K562 (cell line): ENCODE results near the gene PNPLA8. TPM values are rescaled to one million over a fixed set of nuclear protein-coding genes. Genes with fewer than 3 reads are reported as not detected.

Experiments used
- BRF2 ChIP-seq: IDR thresholded peaks from 3 replicates; pipeline ENCODE4 v1.6.1; 2011; ENCODE audit warnings: borderline replicate concordance, mild to moderate bottlenecking; ENCODE audit not compliant: insufficient read length, insufficient read depth
- EHMT2 ChIP-seq: fragments of 450-650 bp; IDR thresholded peaks from 2 replicates; pipeline ENCODE4 v1.6.1; 2018; ENCODE audit warnings: antibody characterized with exemption
- EP400 ChIP-seq: fragments of 450-650 bp; IDR thresholded peaks from 2 replicates; pipeline ENCODE4 v1.6.1; 2017; ENCODE audit warnings: antibody characterized with exemption, mild to moderate bottlenecking, moderate library complexity
- FOXA3 ChIP-seq, 2 experiments: fragments of 450-650 bp in 1 of 2; sonication (generic) in 1 of 2; formaldehyde crosslinking; IDR thresholded peaks in 1 of 2; conservative IDR thresholded peaks in 1 of 2; 2 replicates each; pipeline versions ENCODE4 v1.4.0 to v1.8.0; 2020 to 2022; ENCODE audit warnings: mild to moderate bottlenecking in 2 of 2, missing genetic modification reagents in 1 of 2
- GTF2A2 ChIP-seq: IDR thresholded peaks from 2 replicates; pipeline ENCODE4 v1.6.1; 2016; ENCODE audit warnings: mild to moderate bottlenecking, missing genetic modification characterization, missing compliant biosample characterization
- GTF2B ChIP-seq: IDR thresholded peaks from 2 replicates; pipeline ENCODE4 v1.6.1; 2011; ENCODE audit not compliant: insufficient read length; ENCODE audit errors: extremely low read depth
- MAZ ChIP-seq, 2 experiments: fragments of 450-650 bp in 1 of 2; sonication (generic) in 1 of 2; formaldehyde crosslinking; IDR thresholded peaks in 1 of 2; conservative IDR thresholded peaks in 1 of 2; 2 replicates each; pipeline versions ENCODE4 v1.4.0 to v1.5.0; 2020; ENCODE audit warnings: mild to moderate bottlenecking in 1 of 2, missing genetic modification reagents in 1 of 2
- MTA3 ChIP-seq: fragments of 450-650 bp; formaldehyde crosslinking; IDR thresholded peaks from 2 replicates; pipeline ENCODE4 v1.6.1; 2017; ENCODE audit warnings: mild to moderate bottlenecking, borderline replicate concordance
- NFRKB ChIP-seq: fragments of 450-650 bp; IDR thresholded peaks from 2 replicates; pipeline ENCODE4 v1.6.1; 2016; ENCODE audit warnings: low read depth
- PHB ChIP-seq: fragments of 250-450 bp; sonication (Bioruptor Pico); IDR thresholded peaks from 2 replicates; pipeline ENCODE4 v1.5.0; 2021
- PHTF2 ChIP-seq: fragments of 250-450 bp; sonication (Bioruptor Pico); IDR thresholded peaks from 2 replicates; pipeline ENCODE4 v1.5.0; 2021; ENCODE audit warnings: mild to moderate bottlenecking
- POLR2AphosphoS2 ChIP-seq: IDR thresholded peaks from 2 replicates; pipeline ENCODE4 v1.6.1; 2012; ENCODE audit warnings: low read length, improper control_type of control experiment
- POU5F1 ChIP-seq: fragments of 150-350 bp; IDR thresholded peaks from 2 replicates; pipeline ENCODE4 v1.6.1; 2014; ENCODE audit warnings: borderline replicate concordance, low read length, low read depth, mild to moderate bottlenecking; ENCODE audit not compliant: partially characterized antibody
- STAT6 ChIP-seq: sonication (generic); formaldehyde crosslinking; IDR thresholded peaks from 2 replicates; pipeline ENCODE4 v1.8.1; 2023; ENCODE audit warnings: mild to moderate bottlenecking, missing genetic modification reagents
- TRIM25 ChIP-seq: fragments of 450-650 bp; IDR thresholded peaks from 2 replicates; pipeline ENCODE4 v1.7.0; 2016; ENCODE audit warnings: borderline replicate concordance
- ZNF12 ChIP-seq: sonication (generic); formaldehyde crosslinking; IDR thresholded peaks from 2 replicates; pipeline ENCODE4 v1.4.0; 2020; ENCODE audit warnings: mild to moderate bottlenecking, missing genetic modification reagents
- ZNF140 ChIP-seq: fragments of 250-450 bp; sonication (Bioruptor Pico); IDR thresholded peaks from 2 replicates; pipeline ENCODE4 v1.8.0; 2021; ENCODE audit warnings: moderate library complexity, mild to moderate bottlenecking, inconsistent platforms
- ZNF639 ChIP-seq, 2 experiments: fragments of 200-800 bp in 1 of 2; sonication (Bioruptor generic) in 1 of 2; sonication (generic) in 1 of 2; formaldehyde crosslinking in 1 of 2; IDR thresholded peaks in 1 of 2; conservative IDR thresholded peaks in 1 of 2; 2 replicates each; pipeline versions ENCODE4 v1.5.0 to v1.6.1; 2016 to 2020; ENCODE audit warnings: missing compliant biosample characterization in 1 of 2, missing genetic modification characterization in 1 of 2, missing genetic modification reagents in 1 of 2
- polyA plus RNA-seq, 8 experiments: library from polyadenylated mRNA; depleted of rRNA in 4 of 8; stranded (reverse) in 5 of 8; unstranded in 3 of 8; fragments of >200 nt; fragmentation: Nextera tagmentation in 2 of 8; fragmentation: Illumina TruSeq in 1 of 8; extraction: Ambion mirVana in 2 of 8; extraction: Trizol in 1 of 8; gene quantifications; 2 replicates each; pipeline versions ENCODE4 v1.2.1 to v1.2.3, GENCODE V29; 2011 to 2014; ENCODE audit warnings: inconsistent platforms in 1 of 8, missing spikeins in 1 of 8
- total RNA-seq, 7 experiments: library from RNA; depleted of rRNA in 6 of 7; stranded (reverse); fragments of >200 nt in 6 of 7; fragmentation: Illumina TruSeq in 2 of 7; extraction: Trizol in 2 of 7; gene quantifications; 2 replicates each; pipeline versions ENCODE4 v1.2.1 to v1.2.3, GENCODE V29; 2011 to 2021; ENCODE audit warnings: low replicate concordance in 1 of 7

PNPLA8 gene
- total and polyA plus RNA-seq, 9 of the 15 experiments (the other 6 are each of a cell fraction or from before 2014, with no cell fraction given), result 12.8 to 27.6 (median 16.3) TPM

- TF ChIP-seq GTF2B, result no peak
- peak; percentile 83 for TF ChIP-seq STAT6 (CRISPR knock-in tag)
- 0 out of 2 replicates have a peak, but pooled peaks have one; percentile 62 for TF ChIP-seq ZNF12 (CRISPR knock-in tag)
- no peak; the same call in 1 of the 2 replicates for TF ChIP-seq PHTF2 (CRISPR knock-in tag)
- TF ChIP-seq GTF2A2 (tag), result 0 out of 2 replicates have a peak, but pooled peaks have one; percentile 32
- TF ChIP-seq BRF2, result no peak
- TF ChIP-seq ZNF639 (CRISPR knock-in tag; conservative IDR thresholded peaks at IDR 0.05 in 1 of 2, IDR thresholded peaks at IDR 0.05 in 1 of 2), result 0 out of 4 replicates have a peak, but pooled peaks of 1 of the 2 experiments have one; percentile 47
- TF ChIP-seq MAZ (CRISPR knock-in tag; conservative IDR thresholded peaks at IDR 0.05 in 1 of 2, IDR thresholded peaks at IDR 0.05 in 1 of 2), result peak; percentile 57 to 78
- TF ChIP-seq PHB (CRISPR knock-in tag), result peak; percentile 96
- TF ChIP-seq FOXA3 (CRISPR knock-in tag; conservative IDR thresholded peaks at IDR 0.05 in 1 of 2, IDR thresholded peaks at IDR 0.05 in 1 of 2), result peak in 1 of 2 experiments; percentile 82; a peak in 2 of 4 replicates
- TF ChIP-seq POLR2AphosphoS2, result peak; percentile 86; the same call in 1 of the 2 replicates
- no peak for TF ChIP-seq TRIM25
- TF ChIP-seq EP400, result peak; percentile 99
- TF ChIP-seq ZNF140 (CRISPR knock-in tag), result no peak
- no peak; the same call in 1 of the 2 replicates for TF ChIP-seq EHMT2
- peak; percentile 85 for TF ChIP-seq NFRKB
- peak; percentile 75 for TF ChIP-seq MTA3
- peak; percentile 32 for TF ChIP-seq POU5F1
Observed at GRCh38 chr7:108569381-108570145, 43.6 kb upstream of the PNPLA8 start, which contains the start of the genes DNAJB9 and THAP5 (continued).
